Left hindlimb (tissue), 1 donor: Measurements from ENCODE around the gene GLIPR2.
"Not testable (repeated sequence)": the region's sequence is repeated elsewhere in the genome, so short reads cannot be mapped to it uniquely, and the experiment has no call there.

Experiments
- DNase-seq: peaks from one replicate; pipeline ENCODE4 v3.0.0-alpha.2; 2018

The GLIPR2 gene

GRCh38 chr9:36164989-36165388 lies 28.5 kb downstream of the GLIPR2 start:
- no peak for DNase-seq

DNA sequence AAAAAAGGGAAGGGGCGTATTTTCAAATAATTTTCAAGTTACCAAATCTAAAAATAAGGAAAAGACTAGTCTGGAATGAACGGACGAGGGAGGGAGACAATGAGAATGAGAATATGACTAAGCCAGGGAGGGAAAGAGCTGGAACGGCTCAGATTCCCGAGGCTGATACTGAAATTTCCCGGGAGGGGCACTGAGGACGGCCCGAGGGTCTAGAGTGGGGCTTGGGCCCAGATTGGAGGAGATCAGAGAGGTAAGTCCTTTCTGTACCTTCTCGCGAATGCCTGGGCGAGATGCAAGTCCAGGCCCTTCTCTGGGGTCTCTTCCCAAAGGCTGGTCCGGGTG lies 29.3 kb downstream of the GLIPR2 start:
- no peak for DNase-seq

DNA sequence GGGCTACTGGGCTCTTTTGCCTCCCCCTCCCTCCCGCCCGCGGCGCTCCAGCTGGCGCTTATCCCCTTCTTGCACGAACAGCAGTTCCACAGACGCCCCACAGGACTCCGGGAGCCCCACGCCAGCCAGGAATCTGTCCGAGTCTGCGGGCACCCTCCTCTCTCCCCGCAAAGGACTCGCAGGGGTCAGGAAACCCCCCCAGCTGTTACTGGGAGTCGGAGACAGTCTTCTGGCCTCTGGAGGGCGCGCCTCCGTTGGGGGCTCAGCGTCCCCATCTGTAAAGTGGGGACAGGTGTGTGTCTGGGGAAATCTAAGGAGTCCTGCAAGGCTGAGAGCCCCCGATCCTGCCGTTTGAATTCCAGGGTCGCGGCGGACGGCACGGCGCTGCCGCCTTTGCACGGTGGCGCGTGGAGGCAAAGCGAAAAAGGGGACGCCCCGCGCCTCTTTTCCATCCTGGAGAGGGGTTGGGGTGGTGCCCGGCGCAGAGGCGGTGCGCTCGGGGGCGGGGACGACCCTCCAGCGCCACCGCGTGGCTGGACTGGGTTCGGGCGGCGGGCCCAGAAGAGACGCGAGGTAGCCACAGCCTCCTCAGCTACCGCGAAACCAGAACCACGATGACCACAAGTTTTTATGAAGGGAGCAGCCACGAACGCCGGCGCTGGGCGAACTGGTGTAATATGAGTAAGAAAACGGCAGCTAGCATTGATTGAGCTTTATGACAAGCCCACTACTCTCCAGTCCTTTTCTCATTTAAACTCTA lies 29.8 kb downstream of the GLIPR2 start:
- peak; percentile 86 for DNase-seq

- DNase-seq: no peak
Observed at GRCh38 chr9:36169166-36169565, 32.6 kb downstream of the GLIPR2 start, which contains the start of gene CCIN. CCIN (plus strand) TSS chr9:36169388; CDS start chr9:36169503, 115 bp downstream.

- no peak for DNase-seq
Observed at GRCh38 chr9:36169708-36170107, 33.2 kb downstream of the GLIPR2 start.

DNA sequence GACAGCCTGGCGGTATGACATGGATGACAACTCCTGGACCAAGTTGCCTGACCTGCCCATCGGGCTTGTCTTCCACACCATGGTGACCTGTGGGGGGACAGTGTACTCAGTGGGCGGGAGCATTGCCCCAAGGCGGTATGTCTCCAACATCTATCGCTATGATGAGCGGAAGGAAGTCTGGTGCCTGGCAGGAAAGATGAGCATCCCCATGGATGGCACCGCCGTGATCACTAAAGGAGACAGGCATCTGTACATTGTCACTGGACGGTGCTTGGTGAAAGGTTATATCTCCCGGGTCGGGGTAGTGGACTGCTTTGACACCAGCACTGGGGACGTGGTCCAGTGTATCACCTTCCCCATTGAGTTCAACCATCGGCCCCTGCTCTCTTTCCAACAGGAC lies 34.0 kb downstream of the GLIPR2 start:
- no peak for DNase-seq

DNA sequence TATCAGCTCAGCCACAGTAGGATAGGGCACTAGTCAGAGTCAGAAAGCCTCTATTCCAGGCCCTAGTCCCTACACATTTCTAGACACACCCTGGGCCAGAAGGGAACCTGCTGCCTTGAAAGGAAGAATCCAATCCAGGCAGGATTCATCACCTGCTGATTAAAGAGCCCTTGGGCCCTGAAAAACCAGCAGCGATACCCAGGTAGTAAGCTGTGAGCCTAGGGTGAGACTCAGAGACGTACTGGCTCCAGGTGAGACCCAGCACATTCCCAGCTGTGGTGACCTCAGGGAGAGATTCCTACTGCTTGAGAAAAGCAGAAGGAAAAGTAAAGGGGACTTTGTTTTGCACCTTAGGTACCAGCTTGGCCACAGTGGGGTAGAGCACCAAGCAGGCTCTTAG lies 37.3 kb downstream of the GLIPR2 start:
- DNase-seq: no peak

GRCh38 chr9:36174271-36174670 lies 37.7 kb downstream of the GLIPR2 start:
- no peak for DNase-seq

DNA sequence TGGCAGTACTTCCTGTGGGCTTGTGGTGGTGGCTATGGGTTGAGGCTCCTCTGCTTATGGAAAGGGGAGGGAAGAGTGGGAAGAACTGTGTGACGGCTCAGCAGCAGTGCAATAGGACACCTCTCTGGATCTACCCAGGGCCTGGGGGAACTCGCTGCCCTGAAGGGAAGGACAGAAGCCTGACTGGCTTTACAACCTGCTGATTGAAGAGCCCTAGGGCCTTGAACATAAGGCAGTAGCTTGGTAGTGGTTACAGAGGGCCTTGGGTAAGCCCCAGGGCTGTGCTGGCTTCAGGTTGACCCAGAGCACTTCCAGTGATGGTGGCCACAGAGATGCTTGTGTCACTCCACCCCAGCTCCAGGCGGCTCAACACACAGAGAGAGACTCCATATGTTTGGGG lies 38.2 kb downstream of the GLIPR2 start:
- no peak for DNase-seq

DNA sequence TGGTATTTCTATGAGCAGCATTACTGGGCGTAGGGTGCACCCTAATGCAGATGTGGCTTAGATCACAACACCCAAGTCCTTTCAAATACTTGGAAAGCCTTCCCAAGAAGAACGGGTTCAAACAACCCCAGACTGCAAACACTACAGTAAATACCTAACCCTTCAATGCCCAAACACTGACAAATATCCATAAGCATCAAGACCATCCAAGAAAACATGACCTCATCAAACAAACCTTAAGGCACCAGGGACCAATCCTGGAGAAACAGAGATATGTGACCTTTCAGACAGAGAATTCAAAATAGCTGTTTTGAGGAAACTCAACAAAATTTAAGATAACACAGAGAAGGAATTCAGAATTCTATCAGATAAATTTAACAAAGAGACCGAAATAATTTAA lies 38.7 kb downstream of the GLIPR2 start:
- DNase-seq: not testable (repeated sequence)

DNA sequence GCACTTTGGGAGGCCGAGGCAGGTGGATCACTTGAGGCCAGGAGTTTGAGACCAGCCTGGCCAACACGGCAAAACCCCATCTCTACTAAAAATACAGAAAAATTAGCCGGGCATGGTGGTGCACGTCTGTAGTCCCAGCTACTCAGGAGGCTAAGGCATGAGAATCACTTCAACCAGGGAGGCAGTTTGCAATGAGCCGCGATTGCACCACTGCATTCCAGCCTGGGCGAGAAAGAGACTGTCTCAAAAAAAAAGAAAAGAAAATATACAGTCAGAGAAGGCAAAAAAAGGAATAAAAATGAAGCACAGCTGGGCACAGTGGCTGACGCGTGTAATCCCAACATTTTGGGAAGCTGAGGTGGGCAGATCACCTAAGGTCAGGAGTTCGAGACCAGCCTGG lies 40.0 kb downstream of the GLIPR2 start:
- not testable (repeated sequence) for DNase-seq

DNA sequence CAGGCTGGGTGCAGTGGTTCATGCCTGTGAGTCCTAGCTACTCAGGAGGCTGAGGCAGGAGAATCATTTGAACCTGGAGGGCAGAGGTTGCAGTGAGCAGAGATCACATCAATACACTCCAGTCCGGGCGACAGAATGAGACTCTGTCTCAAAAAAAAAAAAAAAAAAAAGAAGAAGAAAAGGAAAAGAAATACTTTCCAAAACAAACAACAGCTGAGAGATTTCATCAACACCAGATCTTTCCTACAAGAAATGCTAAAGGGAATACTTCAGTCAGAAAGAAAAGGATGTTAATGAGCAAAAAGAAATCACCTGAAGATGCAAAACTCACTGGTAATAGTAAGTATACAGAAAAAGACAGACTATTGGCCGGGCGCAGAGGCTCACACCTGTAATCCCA lies 41.0 kb downstream of the GLIPR2 start:
- no peak for DNase-seq

- DNase-seq: not testable (repeated sequence)
Observed at GRCh38 chr9:36180243-36180642, 43.7 kb downstream of the GLIPR2 start.

DNA sequence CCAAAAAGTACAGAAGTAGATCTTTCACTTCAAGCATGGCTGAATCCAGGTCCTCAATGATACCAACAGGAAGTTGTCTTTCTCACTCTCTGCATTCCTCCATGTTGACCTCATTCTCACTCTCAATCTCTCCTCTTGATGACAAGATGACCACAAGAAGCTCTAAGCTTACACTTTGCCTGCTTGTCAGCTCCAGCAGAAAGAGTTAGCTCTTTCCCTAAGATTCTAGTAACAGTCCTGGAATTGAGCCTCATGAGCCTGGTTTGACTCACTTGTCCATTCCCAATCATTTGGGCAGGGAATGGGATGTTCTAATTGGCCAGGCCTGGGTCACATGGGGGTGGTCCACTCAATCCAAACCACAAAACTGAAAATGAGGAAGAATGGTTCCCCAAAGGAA lies 50.9 kb downstream of the GLIPR2 start:
- DNase-seq: no peak

- no peak for DNase-seq
Observed at GRCh38 chr9:36188212-36188611, 51.7 kb downstream of the GLIPR2 start.

DNA sequence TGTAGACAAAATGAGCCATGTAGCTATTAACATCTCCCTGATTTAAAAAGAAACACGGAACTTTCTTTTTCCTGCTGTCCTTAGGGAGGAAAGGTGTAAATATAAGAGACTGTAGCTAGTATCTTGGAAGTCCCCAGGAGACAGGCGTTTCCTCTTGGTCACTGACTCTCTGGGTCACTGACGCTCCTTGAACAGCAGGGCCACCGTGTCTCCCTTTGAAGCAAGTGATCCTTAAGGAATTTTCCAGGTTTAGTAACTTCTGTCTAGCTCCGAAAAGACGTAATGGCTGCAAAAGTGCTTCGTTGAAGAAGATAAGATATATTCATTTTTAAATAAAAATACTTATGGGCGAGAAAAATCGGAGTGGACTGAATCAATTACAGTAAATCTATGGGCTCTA lies 53.4 kb downstream of the GLIPR2 start:
- no peak for DNase-seq

DNA sequence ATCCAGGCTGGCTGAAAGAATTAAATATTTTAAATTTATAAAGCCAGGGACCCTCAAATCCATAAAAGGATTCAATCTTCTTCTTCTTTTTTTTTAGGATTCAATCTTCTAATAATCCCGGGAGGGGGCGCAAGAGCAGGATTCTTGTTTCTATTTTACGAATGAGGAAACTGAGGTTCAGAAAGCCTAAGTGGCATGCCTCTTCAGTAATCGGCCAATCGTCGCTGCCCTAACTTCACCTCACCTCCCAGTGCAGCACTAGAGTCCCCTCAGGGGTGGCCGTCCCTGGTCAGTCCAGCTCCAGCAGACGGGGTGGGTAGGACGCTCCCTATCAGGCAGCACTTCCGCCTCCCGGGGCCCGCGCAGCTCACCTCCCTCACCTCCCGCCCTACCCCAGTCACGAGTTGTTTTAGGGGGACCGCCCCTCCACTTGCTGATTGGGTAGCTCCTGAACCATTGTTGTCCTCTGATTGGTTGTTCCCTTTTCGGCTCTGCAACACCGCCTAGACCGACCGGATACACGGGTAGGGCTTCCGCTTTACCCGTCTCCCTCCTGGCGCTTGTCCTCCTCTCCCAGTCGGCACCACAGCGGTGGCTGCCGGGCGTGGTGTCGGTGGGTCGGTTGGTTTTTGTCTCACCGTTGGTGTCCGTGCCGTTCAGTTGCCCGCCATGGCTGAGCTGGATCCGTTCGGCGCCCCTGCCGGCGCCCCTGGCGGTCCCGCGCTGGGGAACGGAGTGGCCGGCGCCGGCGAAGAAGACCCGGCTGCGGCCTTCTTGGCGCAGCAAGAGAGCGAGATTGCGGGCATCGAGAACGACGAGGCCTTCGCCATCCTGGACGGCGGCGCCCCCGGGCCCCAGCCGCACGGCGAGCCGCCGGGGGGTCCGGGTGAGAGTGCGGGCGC lies 54.1 kb downstream of the GLIPR2 start, which contains the start of gene CLTA:
Gene CLTA (plus strand): TSS at position 534 of the 902 bp plus-strand sequence. CDS start 136 bp downstream, at position 670.
- peak; percentile 98 for DNase-seq

GRCh38 chr9:36191290-36191645 lies 54.7 kb downstream of the GLIPR2 start:
- peak; percentile 50 for DNase-seq

DNA sequence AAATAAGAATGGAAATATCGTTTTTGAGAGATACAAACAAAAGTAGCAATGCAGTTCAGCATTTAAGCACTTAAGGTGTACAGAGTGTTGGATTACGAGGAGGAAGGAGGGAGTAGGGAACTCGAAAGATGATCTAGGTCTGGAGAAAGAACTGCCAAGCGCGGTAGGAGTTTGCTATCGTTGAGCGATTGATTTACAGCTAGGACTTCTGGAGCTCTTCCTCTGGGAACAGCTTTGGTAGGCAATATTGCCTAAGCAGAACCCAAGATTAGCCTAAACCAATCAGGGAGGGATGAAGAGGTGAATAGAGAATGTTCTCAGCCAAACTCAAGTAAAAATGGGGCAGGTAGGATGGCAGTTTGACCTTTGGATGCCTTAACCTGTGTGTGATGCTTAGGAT lies 55.2 kb downstream of the GLIPR2 start:
- no peak for DNase-seq

DNA sequence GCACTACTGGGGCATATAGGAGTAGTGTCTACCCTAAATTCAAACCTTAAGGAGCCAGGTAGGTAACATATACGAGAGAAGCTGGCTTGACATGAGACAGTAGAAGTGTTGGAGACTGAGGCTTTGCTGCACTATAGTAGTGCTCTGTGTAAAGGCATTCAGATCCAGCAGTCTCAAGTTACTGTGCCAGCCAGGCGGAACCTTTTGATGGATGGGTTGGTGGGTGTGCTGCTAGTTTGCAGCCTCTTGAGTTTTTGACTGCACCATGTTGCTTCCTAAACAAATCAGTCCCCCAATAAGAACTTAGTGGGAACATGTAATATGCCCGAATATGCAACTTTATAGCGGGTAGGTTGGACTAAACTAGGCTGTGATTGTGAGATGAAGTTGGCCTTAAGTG lies 55.7 kb downstream of the GLIPR2 start:
- no peak for DNase-seq

- DNase-seq: no peak
Observed at GRCh38 chr9:36193023-36193422, 56.5 kb downstream of the GLIPR2 start.

DNA sequence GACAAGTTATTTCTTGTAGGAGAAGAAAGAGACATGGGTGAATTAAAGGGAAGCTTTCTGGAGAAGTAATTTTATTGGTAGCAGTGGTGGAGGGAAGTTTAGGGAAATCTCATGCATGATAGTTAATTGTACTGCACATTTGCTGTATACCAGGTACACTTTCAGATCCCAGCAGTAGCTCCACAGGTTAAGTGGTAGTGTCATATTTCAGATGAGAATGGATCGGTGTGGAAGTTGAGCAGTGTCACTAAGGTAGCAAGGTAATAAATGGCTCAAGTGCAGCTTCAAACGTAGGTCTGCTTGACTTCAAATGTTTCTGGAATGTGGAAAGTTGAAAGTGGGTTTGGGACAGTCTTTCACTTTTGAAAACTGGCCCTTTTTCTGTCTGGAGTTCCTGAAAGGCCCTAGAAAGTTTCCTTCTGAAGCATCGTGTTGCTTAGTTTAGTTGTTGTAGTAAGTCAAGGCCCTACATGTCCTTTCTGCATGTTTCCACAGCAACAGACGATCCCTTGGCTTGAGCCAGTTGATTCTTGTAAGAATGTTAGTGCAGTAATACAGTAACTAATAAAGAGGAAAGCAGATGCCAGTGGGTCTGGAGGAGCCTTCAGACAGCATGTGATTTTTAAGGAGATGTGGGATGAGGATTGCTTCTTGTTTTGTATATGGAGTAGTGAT lies 57.9 kb downstream of the GLIPR2 start:
- DNase-seq: no peak

- no peak for DNase-seq
Observed at GRCh38 chr9:36204906-36205547, 68.5 kb downstream of the GLIPR2 start.
